ENCODE results near the gene SLC41A2. TPM values are rescaled to one million over a fixed set of nuclear protein-coding genes. Genes with fewer than 3 reads are reported as not detected.

SLC41A2 gene
- total RNA-seq, 1 experiment from 2014 or later: 14.8 TPM

GRCh38 chr12:104971306-104971705, 13.2 kb upstream of the SLC41A2 start:
- Histone ChIP-seq H2AFZ (no peak overlapping the region), H3K36me3 (ENCODE audit: low read depth) (no peaks in the 10 kb centered on the region), H3K79me2 (ENCODE audit: low read depth) (no peaks in the 10 kb centered on the region), H3K4me3 (no peak overlapping the region), H3K27ac (no peak overlapping the region), H4K20me1 (ENCODE audit: insufficient read depth) (no peaks in the 10 kb centered on the region), H3K4me2 (no peak overlapping the region), H3K4me1 (replicated peaks; ENCODE audit: insufficient read depth) (peaks cover 31% of the 10 kb centered on the region), H3K9me2 (ENCODE audit: insufficient read depth) (no peaks in the 10 kb centered on the region), H3K9me3 (ENCODE audit: insufficient read depth, low read depth) (no peaks in the 10 kb centered on the region), H3F3A (ENCODE audit: insufficient read depth, low read depth) (peaks cover 19% of the 10 kb centered on the region), H3K27me3 (ENCODE audit: insufficient read depth, low read depth) (no peaks in the 10 kb centered on the region)
- ChIA-PET POLR2A (ENCODE audit: unreplicated experiment) (no interaction called here), CTCF (no interaction called here)
- TF ChIP-seq EZH2 (IDR thresholded peaks at IDR 0.05; ENCODE audit: low read depth) (no peak), CTCF (conservative IDR thresholded peaks at IDR 0.05) (no peak)
- intact Hi-C loops (cut with micrococcal nuclease; ENCODE audit: unreplicated experiment): no loop called here
- no TSS peak for BruUV-seq (replicated peaks)
- no peak for DNase-seq

- Histone ChIP-seq H3K4me2 (no peak overlapping the region), H3K79me2 (ENCODE audit: low read depth) (no peaks in the 10 kb centered on the region), H3K9me3 (ENCODE audit: insufficient read depth, low read depth) (no peaks in the 10 kb centered on the region), H3K9me2 (ENCODE audit: insufficient read depth) (no peaks in the 10 kb centered on the region), H3K4me3 (no peak overlapping the region), H3K36me3 (ENCODE audit: low read depth) (no peaks in the 10 kb centered on the region), H3F3A (ENCODE audit: insufficient read depth, low read depth) (peaks cover 8% of the 10 kb centered on the region), H4K20me1 (ENCODE audit: insufficient read depth) (no peaks in the 10 kb centered on the region), H3K4me1 (replicated peaks; ENCODE audit: insufficient read depth) (peaks cover 15% of the 10 kb centered on the region), H3K27me3 (ENCODE audit: insufficient read depth, low read depth) (no peaks in the 10 kb centered on the region), H3K27ac (no peak overlapping the region), H2AFZ (no peak overlapping the region)
- intact Hi-C loops (cut with micrococcal nuclease; ENCODE audit: unreplicated experiment): no loop called here
- no peak for TF ChIP-seq CTCF (conservative IDR thresholded peaks at IDR 0.05)
- TF ChIP-seq EZH2 (IDR thresholded peaks at IDR 0.05; ENCODE audit: low read depth): no peak
- no peak for DNase-seq
- BruUV-seq (replicated peaks): no TSS peak
- CTCF ChIA-PET: no interaction called here
- POLR2A ChIA-PET (ENCODE audit: unreplicated experiment): no interaction called here
Measured at GRCh38 chr12:104969343-104969742, 11.3 kb upstream of the SLC41A2 start.

DNA sequence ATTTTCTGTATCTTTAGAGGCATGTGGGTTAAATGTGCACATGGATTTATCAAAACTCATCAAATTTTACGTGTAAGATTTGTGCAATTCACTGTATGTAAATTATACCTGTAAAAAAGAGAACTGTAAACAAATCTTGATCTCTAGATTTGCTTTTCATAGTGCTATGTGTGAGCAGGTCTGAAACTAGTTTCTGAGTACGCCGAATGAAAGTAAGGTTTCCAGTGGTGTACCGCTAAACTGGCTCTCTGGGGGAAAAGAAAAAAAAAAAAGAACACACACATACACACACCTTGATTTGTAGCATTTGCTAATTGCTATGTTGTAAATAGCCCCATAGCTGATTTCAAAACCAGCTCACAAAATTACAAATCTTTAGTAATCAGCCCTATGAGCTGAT, 8.6 kb upstream of the SLC41A2 start:
- Histone ChIP-seq H3K9me2 (ENCODE audit: insufficient read depth) (no peaks in the 10 kb centered on the region), H3K9me3 (ENCODE audit: insufficient read depth, low read depth) (no peaks in the 10 kb centered on the region), H3K4me3 (no peak overlapping the region), H4K20me1 (ENCODE audit: insufficient read depth) (no peaks in the 10 kb centered on the region), H3K27ac (no peak overlapping the region), H3K4me1 (replicated peaks; ENCODE audit: insufficient read depth) (no peaks in the 10 kb centered on the region), H3K79me2 (ENCODE audit: low read depth) (no peaks in the 10 kb centered on the region), H3K4me2 (no peak overlapping the region), H3K36me3 (ENCODE audit: low read depth) (no peaks in the 10 kb centered on the region), H3K27me3 (ENCODE audit: insufficient read depth, low read depth) (no peaks in the 10 kb centered on the region), H3F3A (ENCODE audit: insufficient read depth, low read depth) (no peaks in the 10 kb centered on the region; the same call in 1 of the 2 replicates), H2AFZ (no peak overlapping the region)
- TF ChIP-seq CTCF (conservative IDR thresholded peaks at IDR 0.05): no peak
- no peak for TF ChIP-seq EZH2 (IDR thresholded peaks at IDR 0.05; ENCODE audit: low read depth)
- intact Hi-C loops (cut with micrococcal nuclease; ENCODE audit: unreplicated experiment): no loop called here
- no peak for DNase-seq
- ChIA-PET CTCF (no interaction called here), POLR2A (ENCODE audit: unreplicated experiment) (interaction anchor here (0.6 kb wide), 1 partner anchor 48 kb away, joined by 4 read pairs; no protein-coding TSS in a partner anchor)
- BruUV-seq (replicated peaks): no TSS peak
